Parathyroid adenoma (tissue), 2 donors: ENCODE measurements around the gene MBD3L4.
"Not testable (repeated sequence)": the region's sequence is repeated elsewhere in the genome, so short reads cannot be mapped to it uniquely, and the experiment has no call there.

Source experiments
- H2AFZ ChIP-seq: fragments of 300-600 bp; sonication (generic); one replicate; pipeline ENCODE4 v1.7.0; 2017; ENCODE audit warnings: antibody characterized with exemption, mild to moderate bottlenecking
- H3K27ac ChIP-seq: fragments of 300-600 bp; sonication (generic); one replicate; pipeline ENCODE4 v1.7.0; 2017
- H3K27me3 ChIP-seq: fragments of 300-600 bp; sonication (generic); one replicate; pipeline ENCODE4 v1.7.0; 2017; ENCODE audit warnings: low read length; ENCODE audit not compliant: control insufficient read depth, insufficient read depth
- H3K36me3 ChIP-seq: fragments of 300-600 bp; sonication (generic); one replicate; pipeline ENCODE4 v1.7.0; 2017; ENCODE audit warnings: low read length; ENCODE audit not compliant: control insufficient read depth, insufficient read depth
- H3K4me1 ChIP-seq: fragments of 300-600 bp; sonication (generic); one replicate; pipeline ENCODE4 v1.7.0; 2017; ENCODE audit warnings: control low read depth
- H3K4me2 ChIP-seq: fragments of 300-600 bp; sonication (generic); one replicate; pipeline ENCODE4 v1.7.0; 2017; ENCODE audit warnings: low read length
- H3K4me3 ChIP-seq: fragments of 300-600 bp; sonication (generic); one replicate; pipeline ENCODE4 v1.7.0; 2017; ENCODE audit warnings: low read depth, low read length
- H3K79me2 ChIP-seq: fragments of 300-600 bp; sonication (generic); one replicate; pipeline ENCODE4 v1.7.0; 2017; ENCODE audit warnings: control low read depth
- H3K9ac ChIP-seq: fragments of 300-600 bp; sonication (generic); one replicate; pipeline ENCODE4 v1.7.0; 2017; ENCODE audit warnings: mild to moderate bottlenecking
- H3K9me3 ChIP-seq: fragments of 300-600 bp; sonication (generic); one replicate; pipeline ENCODE4 v1.7.0; 2017; ENCODE audit warnings: low read length; ENCODE audit not compliant: control insufficient read depth
- TF ChIP-seq, protein P1 (sequence below): fragments of 300-600 bp; sonication (generic); IDR thresholded peaks from one replicate; pipeline ENCODE4 v1.7.0; 2017; ENCODE audit warnings: antibody characterized with exemption, mild to moderate bottlenecking
- donor health status: primary hyperparathyroidism.

The MBD3L4 gene

DNA sequence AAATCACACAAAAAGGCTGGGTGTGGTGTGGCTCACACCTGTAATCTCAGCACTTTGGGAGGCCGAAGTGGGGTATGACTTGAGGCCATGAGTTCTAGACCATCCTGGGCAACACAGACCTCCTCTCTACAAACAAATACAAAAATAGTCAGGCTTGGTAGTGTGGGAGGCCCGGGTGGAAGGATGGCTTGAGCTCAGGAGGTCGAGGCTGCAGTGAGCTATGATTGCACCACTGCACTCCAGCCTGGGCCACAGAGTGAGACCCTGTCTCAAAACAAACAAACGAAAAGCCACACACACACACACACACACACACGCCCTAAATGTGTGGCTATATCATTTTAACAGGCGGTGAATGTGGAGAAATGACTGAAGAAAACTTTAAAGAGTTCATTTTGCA, 28.6 kb upstream of the MBD3L4 start:
- peaks cover 3% of the 10 kb centered on the region for H3K79me2 ChIP-seq
- H3K36me3 ChIP-seq: no peaks in the 10 kb centered on the region
- TF ChIP-seq, protein P1, sequence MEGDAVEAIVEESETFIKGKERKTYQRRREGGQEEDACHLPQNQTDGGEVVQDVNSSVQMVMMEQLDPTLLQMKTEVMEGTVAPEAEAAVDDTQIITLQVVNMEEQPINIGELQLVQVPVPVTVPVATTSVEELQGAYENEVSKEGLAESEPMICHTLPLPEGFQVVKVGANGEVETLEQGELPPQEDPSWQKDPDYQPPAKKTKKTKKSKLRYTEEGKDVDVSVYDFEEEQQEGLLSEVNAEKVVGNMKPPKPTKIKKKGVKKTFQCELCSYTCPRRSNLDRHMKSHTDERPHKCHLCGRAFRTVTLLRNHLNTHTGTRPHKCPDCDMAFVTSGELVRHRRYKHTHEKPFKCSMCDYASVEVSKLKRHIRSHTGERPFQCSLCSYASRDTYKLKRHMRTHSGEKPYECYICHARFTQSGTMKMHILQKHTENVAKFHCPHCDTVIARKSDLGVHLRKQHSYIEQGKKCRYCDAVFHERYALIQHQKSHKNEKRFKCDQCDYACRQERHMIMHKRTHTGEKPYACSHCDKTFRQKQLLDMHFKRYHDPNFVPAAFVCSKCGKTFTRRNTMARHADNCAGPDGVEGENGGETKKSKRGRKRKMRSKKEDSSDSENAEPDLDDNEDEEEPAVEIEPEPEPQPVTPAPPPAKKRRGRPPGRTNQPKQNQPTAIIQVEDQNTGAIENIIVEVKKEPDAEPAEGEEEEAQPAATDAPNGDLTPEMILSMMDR: no peak
- H3K9me3 ChIP-seq: no peaks in the 10 kb centered on the region
- no peak overlapping the region for H3K9ac ChIP-seq
- H3K27me3 ChIP-seq: no peaks in the 10 kb centered on the region
- peak overlapping the region; percentile 50 for H3K4me2 ChIP-seq
- peak overlapping the region; percentile 96 for H3K4me3 ChIP-seq
- peak overlapping the region; percentile 91 for H3K27ac ChIP-seq
- no peaks in the 10 kb centered on the region for H3K4me1 ChIP-seq
- H2AFZ ChIP-seq: peak overlapping the region; percentile 94

DNA sequence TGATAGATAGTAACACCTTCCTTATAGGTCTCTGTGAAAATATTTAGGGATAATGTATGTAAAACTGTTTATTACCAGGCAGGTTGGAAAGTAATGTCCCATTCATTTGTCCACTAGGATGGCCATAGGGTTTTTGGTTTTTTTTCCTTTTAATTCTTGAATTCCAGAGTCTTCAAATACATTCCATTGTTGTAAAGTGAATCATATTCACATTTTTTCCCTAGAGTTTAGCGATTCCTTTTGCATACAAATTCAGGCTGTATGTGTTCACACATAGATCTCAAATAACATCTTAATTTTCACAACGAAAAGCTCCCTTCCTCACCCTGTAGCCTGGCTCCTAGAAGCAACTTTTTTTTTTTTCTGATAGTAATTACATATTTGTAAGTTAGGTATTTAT, 27.7 kb upstream of the MBD3L4 start:
- no peaks in the 10 kb centered on the region for H3K36me3 ChIP-seq
- H3K4me2 ChIP-seq: no peak overlapping the region
- no peak overlapping the region for H3K4me3 ChIP-seq
- H3K9ac ChIP-seq: no peak overlapping the region
- H3K79me2 ChIP-seq: peaks cover 3% of the 10 kb centered on the region
- H3K27me3 ChIP-seq: no peaks in the 10 kb centered on the region
- H2AFZ ChIP-seq: no peak overlapping the region
- H3K9me3 ChIP-seq: no peaks in the 10 kb centered on the region
- no peak overlapping the region for H3K27ac ChIP-seq
- H3K4me1 ChIP-seq: no peaks in the 10 kb centered on the region
- TF ChIP-seq, protein P1: no peak

DNA sequence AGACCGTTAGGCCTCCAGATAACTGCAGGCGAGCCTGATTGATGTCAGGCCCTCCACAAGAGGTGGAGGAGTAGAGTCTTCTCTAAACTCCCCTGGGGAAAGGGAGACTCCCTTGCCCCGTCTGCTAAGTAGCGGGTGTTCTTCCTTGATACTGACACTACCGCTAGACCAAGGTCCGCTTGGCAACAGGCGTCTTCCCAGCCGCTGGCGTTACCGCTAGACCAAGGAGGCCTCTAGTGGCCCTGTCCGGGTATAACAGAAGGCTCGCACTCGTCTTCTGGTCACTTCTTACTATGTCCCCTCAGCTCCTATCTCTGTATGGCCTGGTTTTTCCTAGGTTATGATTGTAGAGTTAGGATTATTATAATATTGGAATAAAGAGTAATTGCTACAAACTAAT, 27.1 kb upstream of the MBD3L4 start:
- not testable (repeated sequence) for H3K4me1 ChIP-seq, H2AFZ ChIP-seq, H3K4me2 ChIP-seq, H3K9me3 ChIP-seq, H3K79me2 ChIP-seq, H3K27me3 ChIP-seq, H3K4me3 ChIP-seq, H3K9ac ChIP-seq, H3K36me3 ChIP-seq, H3K27ac ChIP-seq

DNA sequence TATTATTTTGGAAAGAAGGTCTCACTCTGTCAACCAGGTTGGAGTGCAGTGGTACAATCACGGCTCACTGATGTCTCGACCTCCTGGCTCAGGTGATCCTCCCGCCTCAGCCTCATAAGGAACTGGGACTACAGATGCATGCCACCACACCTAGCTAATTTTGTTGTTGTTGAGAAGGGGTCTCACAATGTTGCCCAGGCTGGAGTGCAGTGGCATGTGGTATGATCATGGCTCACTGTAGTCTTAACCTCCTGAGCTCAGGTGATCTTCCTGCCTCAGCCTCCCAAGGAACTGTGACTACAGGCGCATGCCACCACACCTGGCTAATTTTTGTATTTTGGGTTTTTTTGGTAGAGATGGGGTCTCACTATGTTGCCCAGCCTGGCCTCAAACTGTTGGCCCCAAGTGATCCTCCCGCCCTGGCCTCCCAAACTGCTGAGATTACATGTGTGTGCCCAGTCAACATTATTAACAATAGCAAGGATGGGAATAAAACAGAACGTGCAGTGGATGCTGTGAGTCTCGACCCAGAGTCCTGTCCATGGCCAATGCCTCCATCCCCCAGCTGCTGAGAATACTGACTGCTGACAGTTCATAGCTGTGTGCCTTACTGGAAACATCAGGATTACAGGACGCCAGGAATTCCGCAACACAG, 23.9 kb upstream of the MBD3L4 start:
- no peak overlapping the region for H2AFZ ChIP-seq
- no peak overlapping the region for H3K9ac ChIP-seq
- no peak overlapping the region for H3K4me2 ChIP-seq
- no peaks in the 10 kb centered on the region for H3K9me3 ChIP-seq
- H3K4me3 ChIP-seq: no peak overlapping the region
- H3K27ac ChIP-seq: no peak overlapping the region
- no peaks in the 10 kb centered on the region for H3K4me1 ChIP-seq
- H3K36me3 ChIP-seq: no peaks in the 10 kb centered on the region
- H3K27me3 ChIP-seq: no peaks in the 10 kb centered on the region
- TF ChIP-seq, protein P1: no peak
- no peaks in the 10 kb centered on the region for H3K79me2 ChIP-seq

DNA sequence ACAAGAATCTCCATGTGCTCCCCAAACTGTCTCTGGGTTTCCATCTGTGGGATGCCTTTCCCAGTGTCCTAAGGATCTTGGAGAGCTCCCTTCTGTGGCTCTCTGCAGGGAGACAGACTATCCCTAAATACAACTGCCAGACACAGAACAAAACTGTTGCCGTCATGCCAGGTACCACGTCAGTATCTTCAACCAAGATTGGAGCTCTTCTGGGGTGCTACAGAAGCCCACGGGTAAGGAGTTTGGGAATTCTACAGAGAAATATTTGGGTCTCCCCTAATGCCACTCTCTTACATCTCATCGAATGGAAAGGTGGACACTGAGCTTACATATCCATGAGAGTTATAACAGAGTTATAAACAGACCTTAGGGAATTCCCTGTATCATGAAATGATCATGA, 23.4 kb upstream of the MBD3L4 start:
- no peak overlapping the region for H3K9ac ChIP-seq
- no peaks in the 10 kb centered on the region for H3K79me2 ChIP-seq
- H3K27me3 ChIP-seq: no peaks in the 10 kb centered on the region
- H3K27ac ChIP-seq: no peak overlapping the region
- no peaks in the 10 kb centered on the region for H3K4me1 ChIP-seq
- no peak overlapping the region for H3K4me2 ChIP-seq
- H3K9me3 ChIP-seq: no peaks in the 10 kb centered on the region
- no peak overlapping the region for H3K4me3 ChIP-seq
- TF ChIP-seq, protein P1: no peak
- peak overlapping the region; percentile 39 for H2AFZ ChIP-seq
- H3K36me3 ChIP-seq: no peaks in the 10 kb centered on the region

DNA sequence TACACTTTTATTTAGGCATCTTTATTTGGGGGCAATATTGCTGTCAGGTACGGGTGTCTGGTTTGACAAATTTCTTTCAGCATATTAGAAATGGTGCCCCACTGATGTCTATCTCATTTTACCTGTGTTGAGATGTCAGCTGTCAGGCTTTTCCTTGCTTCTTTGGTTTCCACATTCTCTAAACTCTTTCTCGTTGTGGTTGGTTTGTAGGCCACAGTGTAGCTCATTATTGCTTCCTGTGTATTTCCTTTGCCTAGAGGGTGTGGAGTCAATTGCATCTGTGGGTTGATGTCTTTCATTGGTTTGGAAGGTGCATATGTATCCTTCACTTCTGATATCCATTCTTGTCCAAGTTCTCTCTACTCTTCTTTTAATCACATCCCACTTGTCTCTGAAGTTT, 20.0 kb upstream of the MBD3L4 start:
- H3K36me3 ChIP-seq, H3K27ac ChIP-seq, H3K79me2 ChIP-seq, H3K4me1 ChIP-seq, H3K9ac ChIP-seq, H3K4me3 ChIP-seq, H2AFZ ChIP-seq, H3K27me3 ChIP-seq, H3K4me2 ChIP-seq, H3K9me3 ChIP-seq: not testable (repeated sequence)

DNA sequence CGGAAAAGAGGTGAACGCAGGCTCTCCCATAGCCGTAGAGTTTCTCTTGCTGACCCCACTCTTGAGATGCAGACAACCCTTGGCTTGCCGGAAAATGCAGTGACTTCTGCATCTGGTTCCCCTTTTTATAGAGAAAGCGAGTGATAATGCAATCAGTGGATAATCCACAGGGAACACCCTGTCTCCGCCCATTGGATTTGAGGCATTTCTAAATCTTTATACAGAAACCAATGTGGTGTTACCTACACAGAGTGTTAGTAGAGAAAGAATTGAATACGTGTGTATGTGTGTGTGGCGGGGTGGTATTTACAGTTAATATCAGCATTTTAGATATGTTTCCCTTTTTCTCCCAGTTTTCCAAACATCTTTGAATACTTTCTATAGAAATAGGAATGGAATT, 18.6 kb upstream of the MBD3L4 start, which contains the start of gene MBD3L3:
Gene MBD3L3, minus strand, starts transcription at position 101 of the 400 bp plus-strand sequence. Its CDS starts 71 bp downstream, at position 30.
- H3K36me3 ChIP-seq, H2AFZ ChIP-seq: not testable (repeated sequence)

DNA sequence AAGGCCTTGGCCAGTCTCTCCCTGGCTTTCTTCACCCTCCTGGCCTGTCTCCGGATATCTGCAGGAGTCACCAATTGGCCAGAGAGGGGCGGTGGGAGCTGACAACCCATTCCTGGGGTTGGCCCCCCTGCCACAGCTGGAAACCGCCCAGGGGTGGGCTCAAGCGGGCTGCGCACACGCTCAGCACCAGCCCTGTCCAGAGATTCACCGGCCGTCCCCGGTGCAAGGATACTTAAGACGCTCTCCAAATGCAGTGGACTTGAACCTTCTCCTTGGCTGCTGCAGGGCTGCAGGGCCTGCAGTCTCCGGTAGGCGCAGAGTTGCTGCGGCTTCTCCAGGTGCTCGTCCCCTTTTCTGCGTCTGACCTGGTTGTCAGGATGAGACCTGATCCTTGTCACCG, 16.4 kb upstream of the MBD3L4 start:
- not testable (repeated sequence) for H3K36me3 ChIP-seq, H3K27ac ChIP-seq, H3K9ac ChIP-seq, H3K4me1 ChIP-seq, H3K79me2 ChIP-seq, H3K27me3 ChIP-seq, H3K9me3 ChIP-seq, H3K4me2 ChIP-seq, H3K4me3 ChIP-seq, H2AFZ ChIP-seq

More for the DNA sequence above, 18.6 kb upstream of the MBD3L4 start, which contains the start of gene MBD3L3:
- not testable (repeated sequence) for H3K9ac ChIP-seq, H3K27ac ChIP-seq, H3K27me3 ChIP-seq, H3K9me3 ChIP-seq, H3K4me2 ChIP-seq, H3K4me3 ChIP-seq, H3K4me1 ChIP-seq, H3K79me2 ChIP-seq
